HG02938 (cell line): ENCODE measurements around the gene PDK4.
"Not testable (repeated sequence)": the region's sequence is repeated elsewhere in the genome, so short reads cannot be mapped to it uniquely, and the experiment has no call there.

Experiments
- ATAC-seq: cut with Tn5 transposase; IDR thresholded peaks from one replicate; pipeline ENCODE4 v1.9.1; 2021; ENCODE audit warnings: mild to moderate bottlenecking, moderate library complexity; ENCODE audit not compliant: unreplicated experiment

The PDK4 gene

DNA sequence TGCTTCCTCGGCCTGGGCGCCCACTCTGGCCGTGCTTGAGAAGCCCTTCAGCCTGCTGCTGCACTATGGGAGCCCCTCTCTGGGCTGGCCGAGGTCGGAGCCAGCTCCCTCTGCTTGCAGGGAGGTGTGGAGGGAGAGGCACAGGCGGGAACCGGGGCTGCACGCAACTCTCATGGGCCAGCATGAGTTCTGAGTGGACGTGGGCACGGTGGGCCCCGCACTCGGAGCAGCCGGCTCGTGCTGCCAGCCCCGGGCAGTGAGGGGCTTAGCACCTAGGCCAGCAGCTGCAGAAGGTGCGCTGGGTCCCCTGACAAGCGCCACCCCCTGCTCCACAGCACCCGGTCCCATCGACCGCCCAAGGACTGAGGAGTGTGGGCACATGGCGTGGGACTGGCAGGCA, 9.0 kb upstream of the PDK4 start:
- no peak for ATAC-seq

DNA sequence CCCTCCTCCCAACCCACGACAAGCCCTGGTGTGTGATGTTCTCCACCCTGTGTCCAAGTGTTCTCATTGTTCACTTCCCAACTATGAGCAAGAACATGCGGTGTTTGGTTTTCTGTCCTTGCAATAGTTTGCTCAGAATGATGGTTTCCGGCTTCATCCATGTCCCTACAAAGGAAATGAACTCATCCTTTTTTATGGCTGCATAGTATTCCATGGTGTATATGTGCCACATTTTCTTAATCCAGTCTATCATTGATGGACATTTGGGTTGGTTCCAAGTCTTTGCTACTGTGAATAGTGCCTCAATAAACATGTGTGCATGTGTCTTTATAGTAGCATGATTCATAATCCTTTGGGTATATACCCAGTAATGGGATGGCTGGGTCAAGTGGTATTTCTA, 8.5 kb upstream of the PDK4 start:
- not testable (repeated sequence) for ATAC-seq

DNA sequence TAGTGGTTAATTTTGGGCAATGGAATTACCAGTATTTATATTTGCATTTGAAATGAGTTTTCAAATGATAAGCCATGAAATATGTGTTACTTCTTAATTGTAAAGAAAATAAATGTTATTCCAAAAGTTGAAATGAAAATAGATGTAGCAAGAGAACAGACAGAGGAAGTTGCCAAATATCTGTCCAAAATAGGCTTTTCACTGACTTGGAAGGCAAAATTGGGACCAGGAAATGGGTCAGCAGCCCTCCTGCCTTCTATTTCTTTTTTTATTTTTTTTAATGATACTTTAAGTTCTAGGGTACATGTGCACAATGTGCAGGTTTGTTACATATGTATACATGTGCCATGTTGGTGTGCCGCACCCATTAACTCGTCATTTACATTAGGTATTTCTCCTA, 8.1 kb upstream of the PDK4 start:
- ATAC-seq, result not testable (repeated sequence)

DNA sequence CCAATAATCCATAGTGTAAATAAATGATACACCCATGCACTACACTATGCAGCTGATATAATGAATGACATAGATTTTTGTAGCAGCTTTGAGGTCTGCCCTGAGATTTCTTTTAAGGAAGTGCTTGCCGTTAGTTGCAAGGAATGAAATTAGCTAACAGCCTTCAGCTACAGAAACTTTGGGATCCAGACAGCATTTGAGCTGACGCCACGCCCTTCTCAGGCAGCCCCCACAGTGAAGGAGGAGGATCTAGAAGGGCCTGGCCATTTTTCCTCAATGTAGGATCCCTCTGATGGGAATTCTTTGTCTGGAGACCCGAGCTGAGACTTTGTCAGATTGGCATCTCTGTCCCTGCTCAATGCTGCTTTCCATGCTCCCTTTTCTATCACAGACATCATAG, 6.1 kb upstream of the PDK4 start:
- no peak for ATAC-seq

DNA sequence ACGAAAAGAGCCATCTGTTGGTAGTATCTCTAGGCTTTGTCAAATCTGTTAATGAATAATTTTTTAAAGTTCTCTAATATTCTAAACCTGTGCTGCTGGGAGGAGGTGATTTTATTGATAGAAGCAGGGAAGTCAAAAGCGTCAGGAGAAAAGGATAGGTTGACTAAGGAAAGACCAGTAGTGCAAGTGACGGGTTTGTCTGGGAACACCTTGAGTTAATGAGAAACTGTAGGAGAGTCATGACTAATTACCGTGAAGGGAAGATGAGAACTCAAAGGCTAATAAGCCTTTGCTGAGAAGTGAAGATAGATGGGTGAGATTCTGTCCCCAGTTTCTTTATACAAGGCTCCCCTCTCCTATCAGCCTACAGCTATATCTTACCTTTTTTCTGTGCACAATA, 5.0 kb upstream of the PDK4 start:
- no peak for ATAC-seq

DNA sequence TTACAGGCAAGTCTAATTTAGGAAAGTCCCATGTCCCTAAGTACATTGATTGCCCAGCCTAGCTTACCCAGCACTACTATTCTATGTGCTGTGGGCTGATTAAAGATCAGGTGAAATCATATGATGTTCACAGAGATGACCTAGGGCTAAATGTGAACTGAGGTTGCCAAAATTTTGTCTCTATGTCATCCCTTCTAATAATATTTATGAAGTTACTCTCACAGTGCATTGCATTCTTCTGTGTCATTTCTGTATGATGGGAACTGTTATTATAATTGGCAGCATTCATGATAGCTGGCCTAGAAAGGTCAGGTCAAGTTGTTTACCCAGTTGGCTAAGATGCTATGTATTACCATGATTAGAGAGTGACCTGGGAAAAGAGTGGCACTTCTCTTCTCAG, 2.8 kb upstream of the PDK4 start:
- ATAC-seq, result no peak

DNA sequence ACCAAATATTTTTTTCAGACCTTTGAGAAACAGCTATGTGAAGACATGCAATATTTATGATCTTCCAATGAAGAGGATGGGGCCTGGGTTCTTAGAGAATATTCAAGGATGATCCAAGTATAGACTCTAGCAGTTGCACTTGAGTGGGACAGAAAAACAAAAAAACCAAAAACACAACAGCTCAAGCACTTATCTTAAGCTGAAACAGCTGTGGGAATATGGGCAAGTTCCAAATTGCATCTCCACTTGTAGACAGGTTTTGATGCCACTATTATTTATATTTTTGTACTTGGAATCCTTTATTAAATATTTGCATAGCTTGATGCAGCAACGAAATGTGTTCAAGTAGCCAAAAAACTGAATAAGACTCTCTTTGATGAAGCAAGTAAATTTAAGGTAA, 2.2 kb upstream of the PDK4 start:
- ATAC-seq, result no peak

DNA sequence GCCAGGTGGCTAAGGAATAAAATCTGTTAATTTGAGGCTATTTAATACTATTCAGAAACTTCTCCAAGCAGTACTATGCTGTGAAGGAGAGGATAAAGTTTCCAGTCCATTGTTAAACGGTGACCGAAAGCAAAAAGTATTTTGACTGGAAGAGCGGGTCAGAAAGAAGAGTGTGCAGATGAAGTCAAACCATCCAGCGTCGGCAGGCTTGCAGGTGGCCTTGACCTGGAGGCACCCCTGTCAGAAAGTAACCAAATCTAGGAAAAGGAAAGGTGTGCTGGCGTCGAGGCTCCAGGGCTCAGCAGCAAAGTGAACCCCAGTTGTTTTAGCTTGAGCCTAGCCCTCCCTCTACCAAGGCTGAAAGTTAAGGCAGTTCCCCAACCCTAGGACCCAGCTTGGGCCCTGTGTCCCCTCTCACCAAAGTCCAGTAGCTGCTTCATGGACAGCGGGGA, 544 bp downstream of the PDK4 start:
- no peak for ATAC-seq

DNA sequence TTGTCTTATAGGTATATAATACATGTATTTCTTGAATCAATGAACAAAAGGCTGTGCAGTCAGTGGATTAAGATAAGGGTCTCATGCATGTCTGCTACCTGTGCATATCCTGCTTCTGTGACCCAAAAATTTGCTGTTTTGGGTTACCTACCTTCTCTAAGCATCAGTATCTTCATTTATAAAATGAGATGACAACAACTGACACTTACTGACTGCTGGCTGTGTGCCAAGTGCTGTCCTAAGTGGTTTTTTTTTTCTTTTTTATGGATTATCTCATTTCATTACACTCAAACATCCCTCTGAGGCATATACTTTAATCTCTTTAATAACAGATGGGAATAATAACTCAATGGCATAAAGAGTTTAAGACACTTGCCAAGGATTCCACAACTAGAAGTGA, 2.1 kb downstream of the PDK4 start:
- no peak for ATAC-seq

DNA sequence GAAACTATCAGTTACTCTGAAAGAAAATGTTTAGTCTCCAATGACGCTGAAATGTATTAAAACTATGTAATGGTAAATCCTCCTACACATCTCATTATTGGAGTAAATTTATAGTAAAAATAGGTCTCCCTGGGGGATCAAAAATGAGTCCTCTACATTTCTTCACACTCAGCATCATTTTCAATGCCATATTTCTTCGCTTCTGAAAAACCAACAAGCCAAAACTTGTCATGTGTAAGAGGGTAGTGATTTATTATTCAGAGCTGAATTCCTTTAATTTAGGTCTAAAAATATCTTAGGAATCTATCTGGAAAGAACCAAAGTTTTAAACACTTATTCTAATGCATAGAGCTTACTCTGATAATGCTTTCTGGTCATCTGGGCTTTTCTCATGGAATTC, 3.0 kb downstream of the PDK4 start:
- ATAC-seq, result no peak

DNA sequence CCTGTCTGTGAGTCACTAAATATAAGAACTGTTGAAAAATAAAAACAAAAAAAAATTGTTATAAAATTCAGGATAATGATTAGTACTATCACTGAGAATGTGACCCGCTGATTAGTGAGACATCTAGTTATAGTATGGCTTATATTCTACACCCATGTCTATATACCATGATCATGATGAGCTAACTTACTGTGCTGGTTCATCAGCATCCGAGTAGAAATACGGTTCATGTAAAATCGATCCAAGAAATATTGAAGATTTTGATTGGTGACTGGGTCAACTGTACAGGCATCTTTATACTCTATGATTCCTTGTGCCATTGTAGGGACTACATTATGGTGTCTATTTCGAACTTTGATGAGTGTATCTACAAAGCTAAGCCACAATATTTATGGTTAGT, 3.7 kb downstream of the PDK4 start:
- no peak for ATAC-seq

DNA sequence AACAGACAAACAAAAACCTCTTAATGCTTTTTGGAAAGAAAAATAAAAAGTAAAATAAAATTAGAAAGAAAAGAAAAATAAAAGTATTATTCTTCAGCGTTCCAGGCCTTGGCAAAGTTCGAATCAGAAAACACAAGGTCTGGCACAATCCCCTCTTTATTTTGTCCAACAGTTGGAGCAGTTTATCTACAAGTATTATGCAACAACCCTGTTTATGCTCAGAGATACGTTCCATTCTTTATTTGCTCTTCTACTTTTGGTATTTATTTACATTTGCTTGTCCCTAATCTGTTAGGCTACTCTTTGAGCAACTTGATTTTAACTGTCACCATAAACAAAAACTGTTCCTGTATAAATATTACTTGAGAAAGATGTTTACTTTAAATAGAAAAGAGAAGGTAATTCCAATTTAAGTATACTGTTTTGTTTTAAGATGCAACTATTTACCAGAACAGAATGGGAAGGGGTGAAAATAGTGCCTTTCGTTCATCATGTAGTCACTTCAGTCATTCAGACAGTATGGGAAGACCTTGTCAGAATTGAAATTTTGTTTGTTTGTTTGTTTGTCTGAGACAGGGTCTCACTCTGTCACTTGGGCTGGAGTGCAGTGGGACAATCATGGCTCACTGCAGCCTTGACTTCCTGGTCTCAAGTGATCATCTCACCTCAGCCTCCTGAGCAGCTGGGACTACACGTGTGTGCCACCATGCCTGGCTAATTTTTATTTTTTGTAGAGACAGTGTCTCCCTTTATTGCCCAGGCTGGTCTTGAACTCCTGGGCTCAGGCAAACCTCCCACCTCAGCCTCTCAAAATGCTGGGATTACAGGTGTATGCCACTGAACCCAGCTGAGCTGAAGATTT, 5.7 kb downstream of the PDK4 start:
- ATAC-seq, result no peak

DNA sequence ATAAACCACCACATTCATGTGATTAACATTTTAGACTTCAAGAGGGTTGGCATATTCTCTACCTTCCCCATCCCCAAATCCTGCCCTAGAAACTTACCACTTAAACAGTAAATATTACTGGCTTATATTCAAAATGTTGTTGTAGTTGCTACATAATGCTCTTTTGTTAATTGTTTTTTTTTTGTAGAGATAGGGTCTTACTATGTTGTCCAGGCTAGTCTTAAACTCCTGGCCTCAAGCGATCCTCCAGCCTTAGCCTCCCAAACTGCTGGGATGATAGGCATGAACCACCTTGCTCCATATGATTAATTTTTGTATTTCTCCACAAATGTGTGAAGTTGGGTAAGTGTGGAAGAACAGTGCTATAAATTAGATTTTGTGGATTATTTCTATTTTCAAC, 6.5 kb downstream of the PDK4 start:
- ATAC-seq, result no peak

DNA sequence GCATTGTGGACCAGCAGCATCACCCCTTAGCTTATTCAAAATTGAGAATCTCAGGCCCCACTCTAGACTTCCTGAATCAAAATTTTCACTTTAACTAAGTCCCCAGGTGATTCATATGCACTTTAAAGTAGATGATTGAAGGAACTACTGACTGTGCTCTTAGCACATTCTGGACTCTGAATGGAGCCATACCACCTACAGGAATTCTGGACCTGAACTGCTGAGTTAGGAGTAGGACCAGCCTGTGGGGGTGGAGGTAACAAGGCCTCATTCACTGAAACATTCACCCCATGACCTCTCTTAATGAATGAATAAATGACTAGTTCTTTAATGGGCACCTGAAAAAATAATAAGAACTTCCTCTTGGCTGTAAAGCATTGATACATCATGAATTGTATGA, 7.3 kb downstream of the PDK4 start:
- no peak for ATAC-seq

DNA sequence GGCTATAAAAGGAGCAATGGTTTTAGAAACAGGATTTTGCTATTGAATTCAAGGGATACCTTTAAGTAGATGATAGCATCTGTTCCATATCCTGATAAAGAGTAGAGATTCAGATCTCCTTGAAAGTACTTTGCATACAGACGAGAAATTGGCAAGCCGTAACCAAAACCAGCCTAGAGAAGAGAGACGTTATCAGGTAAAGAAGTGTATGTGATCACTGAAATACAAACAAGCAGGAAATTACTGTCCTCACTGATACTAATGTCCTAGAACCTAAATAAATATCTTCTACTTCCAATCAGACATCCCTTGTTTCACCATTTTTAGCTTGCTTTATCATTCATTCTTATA, 9.4 kb downstream of the PDK4 start:
- ATAC-seq, result no peak

DNA sequence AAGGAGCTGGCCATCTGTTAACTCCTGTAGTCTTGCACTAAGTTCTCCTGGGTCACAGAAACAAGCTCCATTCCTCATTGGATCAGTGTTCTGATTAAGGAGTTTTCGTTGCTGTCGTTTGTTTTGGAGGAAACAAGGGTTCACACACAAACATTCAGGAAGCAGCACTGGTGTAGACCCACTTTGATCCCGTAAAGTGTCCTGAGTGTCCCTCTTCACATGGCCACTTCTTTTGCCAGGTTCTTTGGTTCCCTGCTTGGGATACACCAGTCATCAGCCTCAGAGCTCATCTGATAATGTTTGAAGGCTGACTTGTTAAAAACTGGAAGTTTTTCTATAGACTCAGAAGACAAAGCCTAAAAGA, 10.9 kb downstream of the PDK4 start:
- ATAC-seq, result no peak

DNA sequence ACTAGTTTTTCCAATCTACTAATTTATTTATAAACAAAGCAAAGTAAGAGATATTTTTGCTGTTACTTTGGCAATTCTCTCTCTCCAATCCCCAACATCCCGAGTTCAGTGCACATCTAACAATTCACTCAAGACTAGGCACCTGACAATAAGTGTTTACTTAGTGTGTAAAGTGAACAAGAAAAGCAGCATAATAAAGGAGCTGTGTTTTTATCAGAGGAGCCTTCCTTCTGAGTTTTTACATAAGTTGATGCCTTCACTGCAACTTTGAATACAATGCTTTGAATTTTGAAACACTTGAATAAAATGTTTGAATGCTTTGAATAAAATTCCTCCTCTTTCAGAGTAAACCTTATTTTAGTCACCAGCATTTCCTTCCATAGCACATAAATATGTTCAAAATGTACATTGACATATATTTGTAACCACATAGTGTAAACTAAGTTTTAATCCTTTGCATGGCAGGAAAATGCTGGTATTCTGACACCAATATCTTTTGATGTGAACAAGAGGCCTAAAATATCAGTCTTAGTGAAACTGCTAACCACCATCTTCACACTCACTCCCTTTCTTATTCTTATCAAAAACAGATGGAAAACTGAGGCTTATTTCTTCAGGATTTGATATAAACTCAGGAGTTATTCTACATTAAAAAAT, 11.4 kb downstream of the PDK4 start:
- no peak for ATAC-seq

DNA sequence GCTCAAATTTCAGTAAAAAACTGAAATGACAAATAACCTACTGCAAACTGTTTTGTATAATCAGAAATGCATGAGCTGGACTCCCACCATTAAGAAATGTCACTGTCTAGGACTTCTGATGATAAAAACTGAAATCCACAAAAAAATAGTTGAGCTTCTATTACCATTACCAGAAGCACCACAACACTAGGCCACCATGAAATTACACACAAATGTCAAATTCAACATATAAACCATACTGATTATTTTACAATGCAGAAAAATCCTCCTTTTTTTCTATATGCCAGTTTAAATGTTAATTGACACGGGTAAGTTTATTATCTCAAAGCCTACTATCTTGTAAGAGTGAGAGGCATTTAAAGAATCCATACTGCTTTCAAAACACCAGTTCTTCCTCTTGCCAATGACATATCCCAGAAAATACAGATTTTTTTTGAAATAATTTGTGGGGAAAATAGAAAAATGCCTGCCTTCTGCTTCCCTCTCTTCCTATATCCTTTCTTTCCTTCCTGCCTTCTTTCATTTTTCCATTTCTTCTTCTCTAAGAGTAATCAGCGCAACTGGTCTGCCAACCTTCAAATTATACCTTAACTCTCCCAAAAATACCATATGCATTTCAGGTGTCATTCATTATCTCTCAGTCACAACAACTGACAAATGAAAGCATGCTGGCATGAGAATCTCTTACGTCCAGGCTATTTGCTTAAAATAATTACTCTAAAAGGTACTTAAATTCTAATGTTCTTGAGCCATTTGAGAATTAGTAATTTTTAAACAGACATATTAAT, 12.3 kb downstream of the PDK4 start:
- ATAC-seq, result no peak

DNA sequence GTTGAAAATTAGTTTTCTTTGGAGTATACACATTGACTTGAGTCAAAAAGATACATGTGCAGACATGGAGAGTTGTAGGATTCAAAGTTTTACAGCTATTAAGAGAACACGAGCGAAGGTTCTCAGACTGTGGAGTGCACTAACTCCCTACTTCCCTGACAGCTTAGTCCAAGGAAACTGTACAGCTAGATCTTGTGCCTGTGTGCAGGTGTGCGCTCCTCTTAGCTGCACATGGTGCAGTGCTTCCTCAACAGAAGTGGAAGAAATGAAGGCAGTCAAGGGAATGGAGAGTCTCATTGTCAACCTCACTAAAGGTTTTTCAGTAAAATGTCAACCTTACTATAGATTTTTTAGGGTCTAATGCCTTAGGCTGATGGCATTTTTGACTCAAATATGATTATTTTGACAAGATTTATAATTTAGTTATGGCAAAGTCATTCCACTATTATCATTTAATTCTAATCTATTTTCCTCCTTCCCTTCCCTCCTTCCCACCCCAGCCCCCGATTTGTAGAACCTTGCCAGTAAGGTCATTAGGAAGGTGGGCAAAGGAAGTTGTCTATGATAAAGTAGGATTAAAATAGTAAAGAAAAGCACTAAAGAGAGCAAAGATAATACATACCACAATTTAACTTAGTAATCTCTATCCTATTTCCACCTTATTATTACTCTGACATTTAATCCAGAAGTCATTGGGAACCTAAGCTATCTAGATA, 13.6 kb downstream of the PDK4 start:
- ATAC-seq, result no peak

DNA sequence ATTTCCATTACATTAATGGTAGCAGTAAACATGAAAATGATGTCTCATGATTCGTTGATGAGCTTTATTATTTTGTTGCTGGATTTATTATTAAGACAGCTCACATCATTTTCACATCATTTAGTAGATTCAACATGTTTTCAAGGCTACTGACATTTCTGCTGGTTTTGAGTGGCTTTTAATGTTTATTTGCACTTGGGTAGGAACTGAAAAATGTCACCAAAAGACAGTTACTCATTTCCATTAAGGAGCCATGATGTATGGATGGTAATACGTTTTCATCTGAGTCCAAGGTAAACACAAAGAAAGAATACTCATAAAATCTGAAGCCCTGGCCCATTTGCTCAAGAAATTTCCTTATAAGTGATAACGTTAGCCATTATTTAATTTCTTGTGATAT, 14.8 kb downstream of the PDK4 start:
- ATAC-seq, result no peak

DNA sequence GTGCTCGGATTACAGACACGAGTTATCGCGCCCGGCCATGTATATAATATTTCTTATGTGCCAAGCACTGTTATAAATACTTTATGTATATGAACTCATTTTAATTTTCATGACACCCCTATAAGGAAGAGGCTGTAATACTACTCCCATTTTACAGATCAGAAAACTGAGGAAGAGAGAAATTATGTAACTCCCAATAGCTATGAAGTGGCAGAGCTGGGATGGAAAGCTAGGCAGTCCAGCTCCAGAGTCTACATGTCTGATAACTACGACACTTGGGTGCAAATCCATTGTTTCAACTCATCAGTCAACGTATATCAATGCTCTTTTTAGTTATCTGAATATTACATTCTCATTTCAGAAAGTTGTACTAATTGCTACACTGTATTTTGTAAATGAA, 17.0 kb downstream of the PDK4 start:
- ATAC-seq, result no peak
